ENCODE results near the gene TSTD2. TPM values are rescaled to one million over a fixed set of nuclear protein-coding genes. Genes with fewer than 3 reads are reported as not detected.

Gene TSTD2
- total RNA-seq, 1 experiment from 2014 or later = 29.2 TPM

DNA sequence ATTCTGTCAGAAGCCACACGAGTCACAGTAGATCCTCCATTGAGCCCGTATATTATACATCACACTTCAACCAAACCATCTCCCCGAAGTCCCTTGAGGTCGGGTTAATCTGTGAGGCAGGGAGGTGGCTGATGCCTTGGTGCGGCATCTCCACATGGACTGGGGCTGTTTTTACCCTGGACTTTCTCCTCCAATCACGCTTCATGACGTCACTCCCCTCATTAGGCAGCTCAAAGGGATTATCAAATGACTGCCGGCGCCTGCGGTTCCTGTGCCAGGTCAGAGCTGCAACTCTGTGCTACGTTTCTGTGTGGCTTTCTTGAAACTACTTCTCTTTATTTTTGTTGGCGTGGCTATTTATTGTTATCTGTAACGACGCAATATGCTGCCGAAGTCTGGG lies 78.0 kb downstream of the TSTD2 start:
- Histone ChIP-seq H3K9ac (ENCODE audit: low read length) (no peak overlapping the region), H2AFZ (ENCODE audit: low read length) (no peak overlapping the region), H3K36me3 (ENCODE audit: insufficient read depth, low read length) (no peaks in the 10 kb centered on the region), H3K9me2 (replicated peaks; ENCODE audit: insufficient read depth, low read length) (no peaks in the 10 kb centered on the region), H4K20me1 (ENCODE audit: insufficient read depth, low read depth, low read length) (no peaks in the 10 kb centered on the region), H3K4me3 (ENCODE audit: low read length) (no peak overlapping the region), H3K9me3 (ENCODE audit: low read length) (no peaks in the 10 kb centered on the region), H3K27ac (ENCODE audit: low read length) (no peak overlapping the region), H3K27me3 (ENCODE audit: low read length) (no peaks in the 10 kb centered on the region), H3K79me2 (ENCODE audit: low read length) (no peaks in the 10 kb centered on the region), H3K4me2 (ENCODE audit: low read depth, low read length, poor library complexity, severe bottlenecking) (no peak overlapping the region), H3K4me1 (ENCODE audit: low read length) (no peaks in the 10 kb centered on the region)
- DNase-seq = no peak

DNA sequence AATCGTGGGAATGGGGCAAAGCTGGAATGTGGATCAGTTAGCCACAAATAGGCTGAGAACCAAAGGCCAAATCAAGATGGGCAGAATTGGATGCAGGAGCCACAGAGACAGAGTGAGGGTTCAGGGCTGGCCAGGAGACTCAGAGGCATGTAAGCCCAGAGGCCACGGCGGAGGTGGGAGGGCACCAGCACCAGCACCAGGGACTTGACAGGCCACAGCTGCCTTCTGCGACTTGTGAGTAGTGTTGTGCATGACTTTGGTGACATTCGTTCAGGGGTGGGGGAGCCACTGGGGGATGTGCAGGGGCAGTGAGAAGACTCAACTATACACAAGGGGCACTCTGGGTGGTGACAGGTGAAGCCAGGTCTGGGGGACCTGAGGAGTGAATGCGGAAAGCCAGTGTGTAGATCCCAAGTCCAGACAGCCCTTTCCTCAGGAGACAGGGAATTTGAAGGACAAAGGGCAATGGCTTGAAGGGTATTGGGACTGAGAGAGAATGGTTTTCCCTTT lies 78.5 kb downstream of the TSTD2 start:
- no peaks in the 10 kb centered on the region for H3K79me2 ChIP-seq (ENCODE audit: low read length)
- no peak overlapping the region for H3K9ac ChIP-seq (ENCODE audit: low read length)
- DNase-seq = no peak
- no peaks in the 10 kb centered on the region for H3K9me3 ChIP-seq (ENCODE audit: low read length)
- H3K9me2 ChIP-seq (replicated peaks; ENCODE audit: insufficient read depth, low read length) = no peaks in the 10 kb centered on the region
- no peak overlapping the region for H3K4me2 ChIP-seq (ENCODE audit: low read depth, low read length, poor library complexity, severe bottlenecking)
- no peaks in the 10 kb centered on the region for H3K27me3 ChIP-seq (ENCODE audit: low read length)
- H3K4me1 ChIP-seq (ENCODE audit: low read length) = no peaks in the 10 kb centered on the region
- no peaks in the 10 kb centered on the region for H3K36me3 ChIP-seq (ENCODE audit: insufficient read depth, low read length)
- no peak overlapping the region for H3K4me3 ChIP-seq (ENCODE audit: low read length)
- no peaks in the 10 kb centered on the region for H4K20me1 ChIP-seq (ENCODE audit: insufficient read depth, low read depth, low read length)
- no peak overlapping the region for H2AFZ ChIP-seq (ENCODE audit: low read length)
- no peak overlapping the region for H3K27ac ChIP-seq (ENCODE audit: low read length)

DNA sequence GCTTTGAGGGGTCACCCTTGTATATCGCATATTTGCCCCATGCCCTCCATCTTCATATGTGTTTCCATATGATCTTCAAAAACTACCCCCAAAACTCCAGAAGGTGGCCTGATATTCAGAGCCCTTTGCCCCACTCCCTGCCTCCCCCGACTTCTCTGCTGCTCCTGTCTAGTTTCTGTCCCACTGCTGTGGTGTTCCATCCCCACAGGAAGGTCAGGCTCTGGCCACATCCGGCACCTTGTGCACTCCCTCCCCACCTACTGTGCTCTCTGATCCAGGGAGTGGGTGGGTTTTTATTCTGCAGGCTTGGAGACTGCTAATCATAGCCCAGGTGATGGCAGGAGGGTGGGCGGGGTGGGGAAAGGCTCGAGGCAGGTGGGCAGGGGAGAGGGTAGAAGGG lies 79.3 kb downstream of the TSTD2 start:
- H4K20me1 ChIP-seq (ENCODE audit: insufficient read depth, low read depth, low read length) = no peaks in the 10 kb centered on the region
- no peaks in the 10 kb centered on the region for H3K9me3 ChIP-seq (ENCODE audit: low read length)
- no peaks in the 10 kb centered on the region for H3K9me2 ChIP-seq (replicated peaks; ENCODE audit: insufficient read depth, low read length)
- no peak overlapping the region for H3K9ac ChIP-seq (ENCODE audit: low read length)
- no peaks in the 10 kb centered on the region for H3K36me3 ChIP-seq (ENCODE audit: insufficient read depth, low read length)
- H3K4me1 ChIP-seq (ENCODE audit: low read length) = no peaks in the 10 kb centered on the region
- H3K4me3 ChIP-seq (ENCODE audit: low read length) = no peak overlapping the region
- no peak overlapping the region for H3K4me2 ChIP-seq (ENCODE audit: low read depth, low read length, poor library complexity, severe bottlenecking)
- H3K27ac ChIP-seq (ENCODE audit: low read length) = no peak overlapping the region
- no peaks in the 10 kb centered on the region for H3K27me3 ChIP-seq (ENCODE audit: low read length)
- no peak overlapping the region for H2AFZ ChIP-seq (ENCODE audit: low read length)
- DNase-seq = no peak
- H3K79me2 ChIP-seq (ENCODE audit: low read length) = no peaks in the 10 kb centered on the region

DNA sequence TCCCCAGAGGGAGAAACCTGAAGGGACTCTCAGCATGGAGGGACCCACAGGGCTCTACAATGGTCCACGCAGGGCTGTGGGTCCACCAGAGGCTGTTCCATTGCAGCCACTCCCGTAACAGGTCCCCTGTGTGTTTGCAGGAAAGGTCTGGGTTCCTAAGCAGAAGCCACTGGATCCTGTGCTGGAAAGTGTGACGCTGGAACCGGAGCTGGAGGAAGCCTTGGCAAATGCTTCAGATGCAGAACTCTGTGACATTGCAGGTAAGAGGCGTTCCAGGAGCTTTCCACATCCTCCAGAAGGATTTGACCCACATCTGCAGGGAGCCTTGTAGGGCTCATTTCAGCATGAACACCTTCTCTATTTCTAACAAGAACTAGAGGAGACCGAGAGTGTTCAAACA lies 80.0 kb downstream of the TSTD2 start:
- H2AFZ ChIP-seq (ENCODE audit: low read length) = no peak overlapping the region
- H4K20me1 ChIP-seq (ENCODE audit: insufficient read depth, low read depth, low read length) = no peaks in the 10 kb centered on the region
- no peaks in the 10 kb centered on the region for H3K79me2 ChIP-seq (ENCODE audit: low read length)
- no peak for DNase-seq
- no peaks in the 10 kb centered on the region for H3K4me1 ChIP-seq (ENCODE audit: low read length)
- H3K9me2 ChIP-seq (replicated peaks; ENCODE audit: insufficient read depth, low read length) = no peaks in the 10 kb centered on the region
- no peak overlapping the region for H3K4me2 ChIP-seq (ENCODE audit: low read depth, low read length, poor library complexity, severe bottlenecking)
- no peaks in the 10 kb centered on the region for H3K27me3 ChIP-seq (ENCODE audit: low read length)
- no peaks in the 10 kb centered on the region for H3K9me3 ChIP-seq (ENCODE audit: low read length)
- no peak overlapping the region for H3K4me3 ChIP-seq (ENCODE audit: low read length)
- no peak overlapping the region for H3K9ac ChIP-seq (ENCODE audit: low read length)
- no peak overlapping the region for H3K27ac ChIP-seq (ENCODE audit: low read length)
- H3K36me3 ChIP-seq (ENCODE audit: insufficient read depth, low read length) = no peaks in the 10 kb centered on the region

GRCh38 chr9:97551308-97551707 lies 81.9 kb downstream of the TSTD2 start:
- Histone ChIP-seq H2AFZ (ENCODE audit: low read length) (no peak overlapping the region), H4K20me1 (ENCODE audit: insufficient read depth, low read depth, low read length) (no peaks in the 10 kb centered on the region), H3K4me1 (ENCODE audit: low read length) (no peaks in the 10 kb centered on the region), H3K27ac (ENCODE audit: low read length) (no peak overlapping the region), H3K4me2 (ENCODE audit: low read depth, low read length, poor library complexity, severe bottlenecking) (no peak overlapping the region), H3K4me3 (ENCODE audit: low read length) (no peak overlapping the region), H3K79me2 (ENCODE audit: low read length) (no peaks in the 10 kb centered on the region), H3K9ac (ENCODE audit: low read length) (no peak overlapping the region), H3K9me2 (replicated peaks; ENCODE audit: insufficient read depth, low read length) (no peaks in the 10 kb centered on the region), H3K9me3 (ENCODE audit: low read length) (no peaks in the 10 kb centered on the region), H3K27me3 (ENCODE audit: low read length) (no peaks in the 10 kb centered on the region), H3K36me3 (ENCODE audit: insufficient read depth, low read length) (no peaks in the 10 kb centered on the region)
- no peak for DNase-seq

GRCh38 chr9:97550386-97550785 lies 82.8 kb downstream of the TSTD2 start:
- Histone ChIP-seq H3K36me3 (ENCODE audit: insufficient read depth, low read length) (no peaks in the 10 kb centered on the region), H3K4me1 (ENCODE audit: low read length) (no peaks in the 10 kb centered on the region), H3K9ac (ENCODE audit: low read length) (no peak overlapping the region), H4K20me1 (ENCODE audit: insufficient read depth, low read depth, low read length) (no peaks in the 10 kb centered on the region), H3K79me2 (ENCODE audit: low read length) (no peaks in the 10 kb centered on the region), H2AFZ (ENCODE audit: low read length) (no peak overlapping the region), H3K27ac (ENCODE audit: low read length) (no peak overlapping the region), H3K27me3 (ENCODE audit: low read length) (no peaks in the 10 kb centered on the region), H3K9me3 (ENCODE audit: low read length) (no peaks in the 10 kb centered on the region), H3K4me2 (ENCODE audit: low read depth, low read length, poor library complexity, severe bottlenecking) (no peak overlapping the region), H3K9me2 (replicated peaks; ENCODE audit: insufficient read depth, low read length) (no peaks in the 10 kb centered on the region), H3K4me3 (ENCODE audit: low read length) (no peak overlapping the region)
- DNase-seq = no peak

Other genes starting within 250 kb of the TSTD2 start
- 18.5 and 23.4 TPM in 2 replicates for gene TDRD7, start 221.3 kb downstream of the TSTD2 start, total RNA-seq (2014; rRNA removed; shearing (Covaris generic); ENCODE audit: low replicate concordance)
- 0.25 TPM in 1 of 2 replicates, not detected in the other for gene TMOD1, start 131.7 kb downstream of the TSTD2 start, total RNA-seq (2014; rRNA removed; shearing (Covaris generic); ENCODE audit: low replicate concordance)
- gene NCBP1, start 453 bp upstream of the TSTD2 start, total RNA-seq (2014; rRNA removed; shearing (Covaris generic); ENCODE audit: low replicate concordance) = 27.2 and 41.9 TPM in 2 replicates
- gene XPA, start 64.0 kb upstream of the TSTD2 start, total RNA-seq (2014; rRNA removed; shearing (Covaris generic); ENCODE audit: low replicate concordance) = 22.2 and 28.8 TPM in 2 replicates
- not detected in 2 replicates for gene FOXE1, start 219.9 kb upstream of the TSTD2 start, total RNA-seq (2014; rRNA removed; shearing (Covaris generic); ENCODE audit: low replicate concordance)